Fibroblast of lung (primary cell): ENCODE measurements around the gene IRF7. TPM values are rescaled to one million over a fixed set of nuclear protein-coding genes. Genes with fewer than 3 reads are reported as not detected.
"Not testable (repeated sequence)": the region's sequence is repeated elsewhere in the genome, so short reads cannot be mapped to it uniquely, and the experiment has no call there.

Source experiments
- DNase-seq, 2 donors: peaks; one replicate each; pipeline versions ENCODE4 v3.0.0 to v3.0.0-alpha.2; 2010; ENCODE audit warnings: low read depth in 2 of 2
- H2AFZ ChIP-seq: 2 replicates; pipeline ENCODE4 v1.5.1; 2012; ENCODE audit warnings: low read length, control low read depth, inconsistent platforms
- H3K27ac ChIP-seq: 2 replicates; pipeline ENCODE4 v1.5.1; 2011; ENCODE audit warnings: low read length, control low read depth; ENCODE audit not compliant: insufficient read depth
- H3K27me3 ChIP-seq: 2 replicates; pipeline ENCODE4 v1.5.1; 2011; ENCODE audit warnings: mild to moderate bottlenecking, low read length; ENCODE audit not compliant: control insufficient read depth, insufficient read depth
- H3K36me3 ChIP-seq: 2 replicates; pipeline ENCODE4 v1.5.1; 2011; ENCODE audit warnings: low read length; ENCODE audit not compliant: control insufficient read depth, insufficient read depth
- H3K4me1 ChIP-seq: 2 replicates; pipeline ENCODE4 v1.5.1; 2011; ENCODE audit warnings: low read length; ENCODE audit not compliant: control insufficient read depth, insufficient read depth; ENCODE audit errors: extremely low read depth
- H3K4me2 ChIP-seq: 2 replicates; pipeline ENCODE4 v1.5.1; 2011; ENCODE audit warnings: low read length, control low read depth; ENCODE audit not compliant: insufficient read depth; ENCODE audit errors: extremely low read depth
- H3K4me3 ChIP-seq, 4 experiments: fragments of 200-600 bp in 1 of 4; sonication (generic) in 1 of 4; replicated peaks in 1 of 4; 2 replicates each; pipeline ENCODE4 v1.5.1; 2011 to 2016; ENCODE audit warnings: low read length in 4 of 4, low read depth in 3 of 4, mild to moderate bottlenecking in 3 of 4, control low read depth in 2 of 4, inconsistent platforms in 1 of 4, mixed read lengths in 1 of 4; ENCODE audit not compliant: insufficient read depth in 1 of 4; ENCODE audit errors: control extremely low read depth in 1 of 4
- H3K79me2 ChIP-seq: 2 replicates; pipeline ENCODE4 v1.5.1; 2012; ENCODE audit warnings: mild to moderate bottlenecking, low read length, inconsistent platforms; ENCODE audit not compliant: control insufficient read depth, insufficient read depth
- H3K9ac ChIP-seq: 2 replicates; pipeline ENCODE4 v1.5.1; 2011; ENCODE audit warnings: mild to moderate bottlenecking, low read length, control low read depth; ENCODE audit not compliant: insufficient read depth
- H3K9me3 ChIP-seq: 2 replicates; pipeline ENCODE4 v1.5.1; 2012; ENCODE audit warnings: low read depth, low read length; ENCODE audit not compliant: control insufficient read depth, insufficient read depth
- H4K20me1 ChIP-seq: 2 replicates; pipeline ENCODE4 v1.5.1; 2011; ENCODE audit warnings: low read length; ENCODE audit not compliant: control insufficient read depth, insufficient read depth; ENCODE audit errors: extremely low read depth
- EZH2 ChIP-seq: IDR thresholded peaks from 2 replicates; pipeline ENCODE4 v1.5.1; 2012; ENCODE audit warnings: low read length, control low read depth, mild to moderate bottlenecking; ENCODE audit errors: missing control alignments
- polyA plus RNA-seq, 2 donors: library from polyadenylated mRNA; depleted of rRNA in 1 of 2; stranded (reverse) in 1 of 2; unstranded in 1 of 2; fragments of >200 nt; gene quantifications; 2 replicates each; pipeline ENCODE4 v1.2.1, GENCODE V29; 2011 to 2012; ENCODE audit warnings: missing spikeins in 1 of 2
- total RNA-seq: library from RNA; depleted of rRNA; stranded (reverse); fragments of >200 nt; gene quantifications from 2 replicates; pipeline ENCODE4 v1.2.1, GENCODE V29; 2014
- TF ChIP-seq, protein P1 (sequence below), 2 donors: IDR thresholded peaks in 1 of 2; conservative IDR thresholded peaks in 1 of 2; 1 replicate in 1 of 2; 2 replicates in 1 of 2; pipeline ENCODE4 v1.5.1; 2011 to 2012; ENCODE audit warnings: low read length in 2 of 2, control low read depth in 1 of 2, inconsistent platforms in 1 of 2, low read depth in 1 of 2, mild to moderate bottlenecking in 1 of 2

The IRF7 gene
- total and polyA plus RNA-seq, 2 donors (not counting 1 experiment from before 2014, with no cell fraction given) = 1.6 to 9.1 TPM

DNA sequence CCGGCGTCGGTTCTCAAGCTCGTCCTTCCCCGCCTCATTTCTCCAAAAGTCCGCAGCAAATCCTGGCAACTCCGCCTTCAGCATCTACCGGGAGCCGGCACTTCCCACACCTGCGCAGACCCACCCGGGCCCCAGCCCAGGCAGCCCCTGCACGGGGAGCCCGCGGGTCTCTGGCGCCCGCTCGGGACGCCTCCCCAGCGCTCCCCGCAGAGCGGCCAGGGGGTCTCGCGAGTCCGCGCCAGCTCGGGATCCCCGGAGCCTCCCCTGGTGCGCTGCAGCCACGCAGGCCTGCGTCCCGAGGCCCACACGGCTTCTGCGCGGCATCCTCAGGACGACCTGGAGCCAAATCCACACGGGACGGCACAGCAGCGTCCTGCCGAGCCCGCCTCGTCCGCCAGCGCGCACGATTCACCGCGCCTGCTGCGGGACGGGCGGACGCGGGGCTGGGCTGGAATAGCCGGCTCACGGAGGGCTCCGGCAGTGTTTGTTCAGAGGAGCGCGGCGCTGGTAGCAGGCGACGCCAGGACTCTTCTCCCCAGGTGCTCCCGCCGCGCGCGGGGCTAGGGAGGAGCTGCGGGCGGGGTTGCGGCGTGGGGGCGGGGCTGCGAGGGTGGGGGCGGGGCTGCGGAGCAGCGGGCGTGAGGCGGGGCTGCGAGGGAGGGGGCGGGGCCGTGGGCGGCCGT lies 40.3 kb downstream of the IRF7 start:
- Histone ChIP-seq H3K4me2 (peak overlapping the region; percentile 94), H4K20me1 (no peaks in the 10 kb centered on the region), H3K27me3 (no peaks in the 10 kb centered on the region), H3K27ac (no peak overlapping the region), H3K9me3 (no peaks in the 10 kb centered on the region), H3K4me3 (peak overlapping the region; percentile 31 to 72 (median 69)), H2AFZ (peak overlapping the region; percentile 77), H3K36me3 (peaks cover 3% of the 10 kb centered on the region), H3K79me2 (peaks cover 38% of the 10 kb centered on the region), H3K4me1 (peaks cover 3% of the 10 kb centered on the region), H3K9ac (peak overlapping the region; percentile 63)
- TF ChIP-seq EZH2 = peak; percentile 7
- TF ChIP-seq, protein P1, sequence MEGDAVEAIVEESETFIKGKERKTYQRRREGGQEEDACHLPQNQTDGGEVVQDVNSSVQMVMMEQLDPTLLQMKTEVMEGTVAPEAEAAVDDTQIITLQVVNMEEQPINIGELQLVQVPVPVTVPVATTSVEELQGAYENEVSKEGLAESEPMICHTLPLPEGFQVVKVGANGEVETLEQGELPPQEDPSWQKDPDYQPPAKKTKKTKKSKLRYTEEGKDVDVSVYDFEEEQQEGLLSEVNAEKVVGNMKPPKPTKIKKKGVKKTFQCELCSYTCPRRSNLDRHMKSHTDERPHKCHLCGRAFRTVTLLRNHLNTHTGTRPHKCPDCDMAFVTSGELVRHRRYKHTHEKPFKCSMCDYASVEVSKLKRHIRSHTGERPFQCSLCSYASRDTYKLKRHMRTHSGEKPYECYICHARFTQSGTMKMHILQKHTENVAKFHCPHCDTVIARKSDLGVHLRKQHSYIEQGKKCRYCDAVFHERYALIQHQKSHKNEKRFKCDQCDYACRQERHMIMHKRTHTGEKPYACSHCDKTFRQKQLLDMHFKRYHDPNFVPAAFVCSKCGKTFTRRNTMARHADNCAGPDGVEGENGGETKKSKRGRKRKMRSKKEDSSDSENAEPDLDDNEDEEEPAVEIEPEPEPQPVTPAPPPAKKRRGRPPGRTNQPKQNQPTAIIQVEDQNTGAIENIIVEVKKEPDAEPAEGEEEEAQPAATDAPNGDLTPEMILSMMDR (conservative IDR thresholded peaks at IDR 0.05 in 1 of 2, IDR thresholded peaks at IDR 0.05 in 1 of 2; ENCODE audit: low read depth in 1 of 2, low read length in 2 of 2) = no peak
- DNase-seq = no peak

DNA sequence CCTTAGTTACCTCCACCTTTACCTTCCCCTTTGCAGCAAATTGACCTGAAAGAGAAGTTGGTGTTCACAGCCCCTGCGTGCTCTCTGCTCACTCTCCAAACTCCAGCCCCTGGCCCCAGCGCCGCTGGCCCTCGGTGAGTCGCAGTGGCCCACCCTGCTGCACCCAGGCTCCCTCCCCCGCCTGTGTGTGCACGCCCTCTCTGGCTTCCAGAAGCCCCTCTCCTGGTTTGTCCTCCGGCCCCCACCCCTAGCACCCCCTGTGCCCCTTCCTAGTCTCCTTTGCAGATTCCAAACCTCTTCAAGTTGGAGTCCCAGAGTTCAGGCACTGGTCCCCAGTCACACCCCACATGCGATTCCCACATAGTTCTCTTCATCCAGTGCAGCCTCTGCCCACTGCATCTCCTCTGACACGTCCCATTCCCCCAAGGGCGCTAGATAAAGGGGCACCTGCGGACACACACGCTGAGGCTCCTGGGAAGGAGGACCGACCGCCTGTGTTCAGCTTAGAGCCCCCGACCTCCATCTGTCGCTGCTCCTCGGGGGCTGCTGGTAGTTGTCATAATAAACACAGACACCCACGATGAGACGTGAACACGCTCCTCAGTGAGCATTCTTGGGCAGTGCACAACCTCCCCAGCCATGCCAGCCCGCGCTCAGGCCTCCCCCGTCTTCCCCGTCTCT lies 41.0 kb downstream of the IRF7 start:
- Histone ChIP-seq H3K79me2 (peaks cover 31% of the 10 kb centered on the region), H3K4me2 (peak overlapping the region; percentile 94), H3K27me3 (no peaks in the 10 kb centered on the region), H2AFZ (peak overlapping the region; percentile 77), H3K9me3 (no peaks in the 10 kb centered on the region), H3K27ac (no peak overlapping the region), H3K36me3 (no peaks in the 10 kb centered on the region), H3K4me3 (peak overlapping the region; percentile 31 to 72 (median 69)), H3K4me1 (peaks cover 3% of the 10 kb centered on the region), H3K9ac (peak overlapping the region; percentile 63), H4K20me1 (no peaks in the 10 kb centered on the region)
- TF ChIP-seq, protein P1 (conservative IDR thresholded peaks at IDR 0.05 in 1 of 2, IDR thresholded peaks at IDR 0.05 in 1 of 2; ENCODE audit: low read depth in 1 of 2, low read length in 2 of 2) = no peak
- peak; percentile 12 for TF ChIP-seq EZH2
- DNase-seq = no peak

DNA sequence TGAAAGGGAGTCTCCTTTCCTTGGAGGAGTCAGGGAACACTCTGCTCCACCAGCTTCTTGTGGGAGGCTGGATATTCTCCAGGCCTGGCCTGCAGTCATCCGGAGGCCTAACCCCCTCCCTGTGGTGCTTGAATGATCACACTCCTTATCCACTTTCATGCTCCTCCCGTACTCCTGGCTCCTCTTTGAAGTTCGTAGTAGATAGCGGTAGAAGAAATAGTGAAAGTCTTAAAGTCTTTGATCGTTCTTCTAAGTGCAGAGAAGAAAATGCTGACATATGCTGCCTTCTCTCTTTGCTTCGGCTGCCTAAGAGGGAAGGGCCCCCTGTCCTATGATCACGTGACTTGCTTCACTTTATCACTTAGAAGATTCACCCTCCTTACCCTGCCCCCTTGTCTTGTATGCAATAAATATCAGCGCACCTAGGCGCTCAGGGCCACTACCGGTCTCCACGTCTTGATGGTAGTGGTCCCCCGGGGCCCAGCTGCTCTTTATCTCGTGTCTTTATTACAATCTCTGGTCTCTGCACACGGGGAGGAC lies 41.6 kb downstream of the IRF7 start:
- not testable (repeated sequence) for H3K9me3 ChIP-seq, H4K20me1 ChIP-seq, H3K4me3 ChIP-seq, H3K9ac ChIP-seq, H3K36me3 ChIP-seq, H3K4me1 ChIP-seq, H3K27ac ChIP-seq, H3K27me3 ChIP-seq, H2AFZ ChIP-seq, DNase-seq, H3K4me2 ChIP-seq
- peaks cover 24% of the 10 kb centered on the region for H3K79me2 ChIP-seq
